H1 (cell line): ENCODE measurements around the gene RRAS. TPM values are rescaled to one million over a fixed set of nuclear protein-coding genes. Genes with fewer than 3 reads are reported as not detected.

ENCODE experiments used
- ASH2L ChIP-seq: fragments of 200-600, 300-600 bp; sonication (generic); IDR thresholded peaks from one replicate; pipeline ENCODE4 v1.7.1; 2017; ENCODE audit warnings: low read length
- BACH1 ChIP-seq: IDR thresholded peaks from 2 replicates; pipeline ENCODE4 v1.6.1; 2012; ENCODE audit warnings: low read length, improper control_type of control experiment
- CBX5 ChIP-seq: fragments of 300-800, 300-1000 bp; sonication (generic); IDR thresholded peaks from 2 replicates; pipeline ENCODE4 v1.7.1; 2016; ENCODE audit warnings: antibody characterized with exemption, low read length, low read depth
- CBX8 ChIP-seq: fragments of 300-800, 300-1000 bp; sonication (generic); IDR thresholded peaks from 2 replicates; pipeline ENCODE4 v1.7.1; 2016; ENCODE audit warnings: low read depth, low read length, borderline replicate concordance
- CTBP2 ChIP-seq: IDR thresholded peaks from 2 replicates; pipeline ENCODE4 v1.7.0; 2011; ENCODE audit warnings: borderline replicate concordance, mild to moderate bottlenecking, moderate library complexity, mixed read lengths, low read length; ENCODE audit not compliant: insufficient read depth, insufficient read length
- EZH2 ChIP-seq: fragments of 200-600 bp; sonication (generic); IDR thresholded peaks from 2 replicates; pipeline ENCODE4 v1.7.1; 2012; ENCODE audit warnings: low read depth, mild to moderate bottlenecking, moderate library complexity, low read length, inconsistent platforms; ENCODE audit not compliant: severe bottlenecking
- FOSL1 ChIP-seq: IDR thresholded peaks from 2 replicates; pipeline ENCODE4 v1.6.1; 2011; ENCODE audit warnings: mild to moderate bottlenecking, low read depth, low read length, moderate library complexity; ENCODE audit not compliant: insufficient read depth
- GABPA ChIP-seq: IDR thresholded peaks from 2 replicates; pipeline ENCODE4 v1.6.1; 2011; ENCODE audit warnings: mild to moderate bottlenecking, low read length, moderate library complexity, borderline replicate concordance; ENCODE audit not compliant: insufficient read depth
- NANOG ChIP-seq: IDR thresholded peaks from 2 replicates; pipeline ENCODE4 v1.6.1; 2011; ENCODE audit warnings: low read length, low read depth, mild to moderate bottlenecking, inconsistent platforms; ENCODE audit not compliant: insufficient read depth, poor library complexity, severe bottlenecking
- RXRA ChIP-seq: IDR thresholded peaks from 2 replicates; pipeline ENCODE4 v1.6.1; 2011; ENCODE audit warnings: low read depth, mild to moderate bottlenecking, low read length, moderate library complexity; ENCODE audit not compliant: insufficient read depth
- SIN3A ChIP-seq, 2 experiments: IDR thresholded peaks in 1 of 2; conservative IDR thresholded peaks in 1 of 2; 2 replicates each; pipeline ENCODE4 v1.6.1; 2011 to 2012; ENCODE audit warnings: low read length in 2 of 2, improper control_type of control experiment in 1 of 2, low read depth in 1 of 2, mild to moderate bottlenecking in 1 of 2
- SIX5 ChIP-seq: IDR thresholded peaks from 2 replicates; pipeline ENCODE4 v1.6.1; 2011; ENCODE audit warnings: mild to moderate bottlenecking, low read depth, low read length
- SP1 ChIP-seq: IDR thresholded peaks from 2 replicates; pipeline ENCODE4 v1.6.1; 2011; ENCODE audit warnings: low read depth, low read length
- SP2 ChIP-seq: IDR thresholded peaks from 2 replicates; pipeline ENCODE4 v1.6.1; 2012; ENCODE audit warnings: mild to moderate bottlenecking, low read length, inconsistent platforms
- SP4 ChIP-seq: IDR thresholded peaks from 2 replicates; pipeline ENCODE4 v1.6.1; 2012; ENCODE audit warnings: low read length, inconsistent platforms
- SUZ12 ChIP-seq: fragments of 200-600 bp; sonication (generic); IDR thresholded peaks from 2 replicates; pipeline ENCODE4 v1.6.1; 2012; ENCODE audit warnings: mild to moderate bottlenecking, inconsistent platforms, low read length, moderate library complexity, mixed read lengths
- TBP ChIP-seq: IDR thresholded peaks from 2 replicates; pipeline ENCODE4 v1.6.1; 2011; ENCODE audit warnings: low read depth, low read length, improper control_type of control experiment
- TCF12 ChIP-seq: IDR thresholded peaks from 2 replicates; pipeline ENCODE4 v1.6.1; 2011; ENCODE audit warnings: low read depth, mild to moderate bottlenecking, low read length
- polyA plus RNA-seq, 7 experiments: library from polyadenylated mRNA; depleted of rRNA in 3 of 7; stranded (reverse) in 5 of 7; unstranded in 2 of 7; fragments of >200 nt in 5 of 7; fragments of 200-250 nt in 2 of 7; gene quantifications; 1 replicate in 5 of 7; 2 replicates in 1 of 7; 4 replicates in 1 of 7; pipeline versions ENCODE4 v1.2.1 to v1.2.3, GENCODE V29; 2011 to 2013; ENCODE audit warnings: missing spikeins in 2 of 7, mixed read lengths in 2 of 7
- total RNA-seq: library from RNA; stranded (reverse); fragmentation: NEBNext Ultra II Directional; extraction: Animal tissue kit (Norgen Biotek cat#: 25700); gene quantifications from 2 replicates; pipeline ENCODE4 v1.2.1, GENCODE V29; 2021
- TF ChIP-seq, protein P1 (sequence below), 3 experiments: IDR thresholded peaks; 1 replicate in 2 of 3; 2 replicates in 1 of 3; pipeline versions ENCODE4 v1.5.1 to v1.6.1; 2011; ENCODE audit warnings: low read length in 3 of 3, mild to moderate bottlenecking in 3 of 3, inconsistent platforms in 2 of 3, low read depth in 1 of 3, moderate library complexity in 1 of 3; ENCODE audit not compliant: insufficient read depth in 1 of 3; ENCODE audit errors: control extremely low read depth in 1 of 3

RRAS gene
- total and polyA plus RNA-seq, 2 of the 8 experiments (the other 6 are each of a cell fraction or from before 2014, with no cell fraction given): 17.7 to 49.1 TPM

GRCh38 chr19:49664171-49665035, 24.5 kb upstream of the RRAS start (continued):
- TF ChIP-seq RXRA: no peak
- TF ChIP-seq CBX5: no peak
- no peak for TF ChIP-seq CBX8
- TF ChIP-seq ASH2L: peak; percentile 36
- no peak; a peak in 1 of 4 replicates for TF ChIP-seq SIN3A (conservative IDR thresholded peaks at IDR 0.05 in 1 of 2, IDR thresholded peaks at IDR 0.05 in 1 of 2; ENCODE audit: low read depth in 1 of 2, low read length in 2 of 2)
- TF ChIP-seq CTBP2: no peak
- no peak for TF ChIP-seq SUZ12
- no peak for TF ChIP-seq FOSL1
- peak; percentile 36; the same call in 1 of the 2 replicates for TF ChIP-seq SP4
- TF ChIP-seq SP1: peak; percentile 46; the same call in 1 of the 2 replicates
- TF ChIP-seq GABPA: no peak
- TF ChIP-seq EZH2: no peak
- TF ChIP-seq SP2: no peak
- TF ChIP-seq, protein P1, sequence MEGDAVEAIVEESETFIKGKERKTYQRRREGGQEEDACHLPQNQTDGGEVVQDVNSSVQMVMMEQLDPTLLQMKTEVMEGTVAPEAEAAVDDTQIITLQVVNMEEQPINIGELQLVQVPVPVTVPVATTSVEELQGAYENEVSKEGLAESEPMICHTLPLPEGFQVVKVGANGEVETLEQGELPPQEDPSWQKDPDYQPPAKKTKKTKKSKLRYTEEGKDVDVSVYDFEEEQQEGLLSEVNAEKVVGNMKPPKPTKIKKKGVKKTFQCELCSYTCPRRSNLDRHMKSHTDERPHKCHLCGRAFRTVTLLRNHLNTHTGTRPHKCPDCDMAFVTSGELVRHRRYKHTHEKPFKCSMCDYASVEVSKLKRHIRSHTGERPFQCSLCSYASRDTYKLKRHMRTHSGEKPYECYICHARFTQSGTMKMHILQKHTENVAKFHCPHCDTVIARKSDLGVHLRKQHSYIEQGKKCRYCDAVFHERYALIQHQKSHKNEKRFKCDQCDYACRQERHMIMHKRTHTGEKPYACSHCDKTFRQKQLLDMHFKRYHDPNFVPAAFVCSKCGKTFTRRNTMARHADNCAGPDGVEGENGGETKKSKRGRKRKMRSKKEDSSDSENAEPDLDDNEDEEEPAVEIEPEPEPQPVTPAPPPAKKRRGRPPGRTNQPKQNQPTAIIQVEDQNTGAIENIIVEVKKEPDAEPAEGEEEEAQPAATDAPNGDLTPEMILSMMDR (IDR thresholded peaks at IDR 0.05; ENCODE audit: control extremely low read depth in 1 of 3, insufficient read depth in 1 of 3, low read depth in 1 of 3, low read length in 3 of 3): no peak
- no peak for TF ChIP-seq TBP
- no peak for TF ChIP-seq TCF12
- TF ChIP-seq NANOG: no peak
- no peak for TF ChIP-seq BACH1
- no peak for TF ChIP-seq SIX5
